HG03432 (cell line): ENCODE data around the gene OTP.
A peak's percentile ranks its signal among the peaks of the same experiment; 100 is the strongest.

Experiments used
- ATAC-seq: cut with Tn5 transposase; IDR thresholded peaks from one replicate; pipeline ENCODE4 v1.9.1; 2021; ENCODE audit warnings: mild to moderate bottlenecking, moderate library complexity; ENCODE audit not compliant: unreplicated experiment

The OTP gene

DNA sequence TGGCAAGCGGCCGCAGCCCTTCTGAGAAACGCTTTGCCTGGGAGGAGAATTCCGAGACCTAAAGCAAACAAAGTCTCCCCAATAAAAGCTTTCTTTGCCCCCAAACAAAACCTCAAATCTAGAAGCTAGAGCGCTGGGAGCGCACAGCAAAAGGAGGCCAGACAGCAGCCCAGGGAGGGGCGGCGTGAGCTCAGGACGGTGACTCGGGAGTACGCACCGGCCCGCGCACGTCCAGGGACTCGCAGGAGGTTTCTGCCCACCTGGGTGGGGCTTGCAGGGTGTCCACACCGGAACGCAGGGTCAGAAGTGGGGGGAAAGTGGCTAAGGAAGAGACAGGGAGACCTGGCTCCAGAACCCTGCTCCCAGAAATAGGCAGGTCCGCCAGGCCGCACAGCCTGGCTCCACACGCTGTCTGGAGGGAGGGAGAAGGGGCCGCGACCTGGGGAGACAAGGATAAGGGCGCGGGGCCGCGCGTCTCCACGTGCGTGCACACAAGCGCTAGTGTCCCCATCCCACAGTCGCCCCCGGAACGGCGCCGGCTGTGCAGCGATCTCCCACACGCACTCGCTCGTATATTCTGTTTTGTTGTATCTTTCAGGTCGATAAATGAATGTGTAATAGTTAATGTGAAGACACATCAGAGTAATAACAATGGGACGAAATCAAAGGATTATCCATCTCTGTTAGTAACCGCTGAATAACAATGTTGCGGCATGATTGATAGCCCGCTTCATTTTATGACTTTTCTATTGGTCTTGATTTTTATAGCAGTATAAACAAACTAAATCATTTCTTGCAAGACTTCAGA lies 2.3 kb upstream of the OTP start:
- ATAC-seq, result no peak

DNA sequence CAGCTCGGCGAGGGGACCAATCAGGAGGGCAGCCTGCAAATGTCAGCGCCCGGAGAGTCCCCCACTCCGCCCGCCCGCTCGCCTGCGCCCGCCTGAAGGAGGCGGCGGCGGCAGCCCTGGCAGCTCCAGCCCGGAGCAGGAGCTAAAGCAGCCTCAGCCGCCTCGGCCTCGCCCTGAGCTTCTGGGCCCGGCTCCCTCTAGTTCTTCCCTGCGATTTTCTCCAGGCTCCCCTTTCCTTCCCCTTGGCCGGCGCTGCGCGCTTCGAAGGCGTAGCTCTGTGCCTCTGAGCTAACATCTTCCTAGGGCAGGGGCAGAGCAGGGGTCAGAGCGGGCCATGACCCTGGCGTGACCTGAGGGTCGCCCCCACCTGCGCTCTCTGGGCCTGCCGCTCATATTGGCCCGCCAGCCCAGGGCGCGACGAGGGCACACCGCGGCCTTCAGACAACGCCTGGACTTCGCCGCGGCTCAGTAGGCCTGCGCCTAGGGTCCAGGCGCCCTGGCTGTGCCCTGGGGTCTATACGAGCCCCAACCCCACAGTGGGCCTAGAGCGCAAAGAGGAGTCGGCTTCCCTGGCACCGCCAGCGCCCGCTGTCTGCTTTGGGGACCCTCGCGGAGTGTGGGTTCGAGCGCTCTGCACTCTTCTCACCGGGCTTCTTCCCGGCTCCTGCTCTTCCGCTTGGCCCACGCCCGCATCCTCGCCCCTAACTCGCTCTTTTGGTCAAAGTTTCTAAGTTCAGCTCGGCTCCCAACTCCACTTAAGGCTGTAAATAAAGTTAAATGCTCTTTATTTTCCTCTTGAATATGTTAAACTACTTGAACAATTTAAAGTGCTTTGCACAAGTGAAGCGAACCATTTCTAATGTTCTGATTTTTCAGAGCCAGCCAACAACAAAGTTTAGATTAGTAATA lies 504 bp upstream of the OTP start:
- ATAC-seq, result no peak

GRCh38 chr5:77637170-77637997 lies 1.1 kb downstream of the OTP start:
- ATAC-seq, result no peak

DNA sequence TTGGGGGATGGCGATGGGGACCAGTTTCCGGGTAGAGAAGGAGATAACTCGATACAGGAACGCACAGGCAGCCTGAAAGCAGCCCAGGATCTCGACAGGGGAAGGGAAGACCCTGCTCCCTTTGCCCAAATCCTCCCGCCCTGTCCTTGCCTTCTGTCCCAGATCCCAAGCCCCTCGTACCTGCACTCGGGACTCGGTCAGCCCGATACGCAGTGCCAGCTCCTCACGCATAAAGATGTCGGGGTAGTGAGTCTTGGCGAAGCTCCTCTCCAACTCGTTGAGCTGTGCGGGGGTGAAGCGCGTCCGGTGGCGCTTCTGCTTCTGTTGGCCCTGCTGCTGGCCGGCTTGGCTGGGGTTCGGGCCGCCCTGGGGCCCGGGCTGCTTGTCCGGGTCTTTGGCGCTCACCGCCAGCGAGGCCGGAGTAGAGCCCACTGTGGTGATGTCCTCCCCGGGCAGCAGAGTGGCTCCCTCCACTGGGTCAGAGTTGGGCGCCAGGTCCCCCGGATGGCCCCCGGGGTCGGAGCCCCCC lies 1.8 kb downstream of the OTP start:
- no peak for ATAC-seq

DNA sequence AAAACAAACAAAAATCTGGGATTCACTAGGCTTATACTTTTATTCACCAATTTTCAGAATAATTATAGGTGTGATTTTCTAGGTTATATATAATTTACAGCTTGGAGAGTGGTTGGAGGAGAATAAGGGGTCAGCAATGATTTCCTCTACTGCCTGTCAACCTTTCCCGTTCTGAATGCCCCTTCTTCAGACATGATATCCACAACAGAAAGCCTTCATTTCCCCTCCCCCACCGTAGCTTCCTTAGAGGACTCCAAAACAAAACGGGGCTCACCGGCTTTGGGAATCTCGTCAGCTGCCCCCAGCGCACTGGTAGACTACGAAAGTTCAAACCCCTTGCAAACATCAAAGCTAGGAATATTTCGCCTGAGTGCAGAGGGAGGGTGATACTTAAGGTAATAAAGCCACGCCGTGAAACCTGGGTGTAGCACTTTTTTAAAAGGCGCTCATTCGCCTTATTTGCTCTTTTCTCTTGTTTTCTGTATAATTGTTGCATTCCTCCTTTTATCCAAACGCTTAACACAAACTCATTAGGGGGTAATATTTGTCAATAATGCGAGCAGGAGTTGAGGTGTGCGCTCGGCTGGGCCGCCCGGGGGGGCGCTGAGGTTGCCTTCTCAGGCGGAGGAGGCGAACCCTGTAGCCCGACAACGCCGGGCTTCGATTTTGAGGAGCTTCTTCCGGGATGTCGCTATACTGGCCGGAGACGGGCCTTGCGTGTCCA lies 2.4 kb downstream of the OTP start:
- ATAC-seq, result no peak

DNA sequence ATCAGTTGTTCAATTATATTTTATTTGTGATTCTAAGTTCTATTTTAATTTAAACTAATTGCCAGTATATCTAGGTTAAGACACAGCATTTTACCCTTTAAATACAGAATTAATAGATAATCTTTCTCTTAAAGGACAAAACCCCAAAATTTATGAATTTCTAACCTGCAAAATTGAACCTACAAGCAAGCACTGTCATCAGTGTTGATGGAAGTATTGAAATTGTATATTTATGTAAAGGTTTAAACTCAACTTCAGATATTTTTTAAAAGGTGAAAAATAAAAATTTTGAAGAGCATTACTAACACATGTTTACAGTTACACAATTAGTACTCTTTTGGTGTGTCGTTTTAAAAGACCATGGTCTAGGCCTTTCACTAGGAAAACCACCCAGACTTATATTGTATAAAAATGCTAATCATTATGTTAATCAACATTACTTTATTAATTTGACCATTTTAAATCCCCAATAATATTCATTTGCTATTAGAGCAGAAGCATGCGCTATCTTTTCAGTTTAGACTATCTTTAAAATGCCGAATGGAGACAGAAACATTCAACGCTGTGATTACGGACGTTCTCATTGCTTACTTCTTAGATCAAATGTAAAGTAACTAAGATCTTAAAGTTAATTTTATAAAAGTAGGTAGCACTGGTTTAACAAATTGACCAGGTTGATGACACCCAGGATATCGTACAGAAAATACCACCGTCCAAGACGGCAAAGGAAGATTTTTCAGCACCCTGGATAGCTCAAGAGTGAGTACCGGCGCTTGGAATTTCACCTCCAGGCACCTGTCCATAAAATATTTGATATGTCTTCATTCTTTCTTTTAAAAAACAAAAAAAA lies 3.2 kb downstream of the OTP start:
- ATAC-seq, result no peak

- ATAC-seq, result no peak
These were observed 4.8 kb downstream of the OTP start for GRCh38 chr5:77633709-77634108.

GRCh38 chr5:77633207-77633675 lies 5.3 kb downstream of the OTP start:
- no peak for ATAC-seq

DNA sequence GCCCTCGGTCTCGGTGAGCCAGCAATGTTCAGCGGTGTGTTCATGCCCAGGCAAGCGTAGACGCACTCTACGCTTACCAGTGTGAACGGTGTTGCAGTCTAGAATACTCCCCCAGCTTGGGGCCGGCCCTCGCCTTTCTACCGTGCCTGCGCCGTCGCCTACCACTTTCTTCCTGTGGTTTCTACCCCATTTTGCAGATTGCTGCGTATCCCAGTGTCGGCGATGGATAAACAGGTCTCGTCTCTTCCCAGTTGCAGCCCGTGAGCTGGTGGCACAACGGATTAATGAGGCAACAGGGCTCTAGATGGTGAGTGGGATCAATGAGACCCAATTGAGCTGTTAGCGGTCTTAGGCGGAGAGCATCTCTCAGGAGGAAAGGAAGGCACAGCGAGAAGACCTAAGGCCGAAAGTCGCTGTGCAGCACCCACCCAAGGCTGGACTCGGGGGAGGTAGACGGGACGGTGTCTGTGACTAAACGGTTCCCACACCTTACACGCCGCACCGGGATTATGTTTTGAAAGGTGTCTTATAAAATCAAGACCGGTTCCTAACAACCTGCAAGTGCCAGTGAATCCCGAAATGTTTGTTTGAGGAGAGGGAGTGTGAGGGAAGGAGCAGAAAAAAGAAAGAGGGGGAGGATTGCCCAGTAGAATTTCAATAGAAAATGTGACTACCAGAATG lies 5.8 kb downstream of the OTP start:
- no peak for ATAC-seq

GRCh38 chr5:77630114-77630680 lies 8.3 kb downstream of the OTP start:
- peak; percentile 93 for ATAC-seq

GRCh38 chr5:77629509-77630113 lies 8.9 kb downstream of the OTP start:
- ATAC-seq, result no peak

- ATAC-seq, result no peak
These were observed 9.5 kb downstream of the OTP start for GRCh38 chr5:77628840-77629508.

- no peak for ATAC-seq
These were observed 10.4 kb downstream of the OTP start for GRCh38 chr5:77627869-77628674.

GRCh38 chr5:77623203-77623740 lies 15.2 kb downstream of the OTP start:
- no peak for ATAC-seq

DNA sequence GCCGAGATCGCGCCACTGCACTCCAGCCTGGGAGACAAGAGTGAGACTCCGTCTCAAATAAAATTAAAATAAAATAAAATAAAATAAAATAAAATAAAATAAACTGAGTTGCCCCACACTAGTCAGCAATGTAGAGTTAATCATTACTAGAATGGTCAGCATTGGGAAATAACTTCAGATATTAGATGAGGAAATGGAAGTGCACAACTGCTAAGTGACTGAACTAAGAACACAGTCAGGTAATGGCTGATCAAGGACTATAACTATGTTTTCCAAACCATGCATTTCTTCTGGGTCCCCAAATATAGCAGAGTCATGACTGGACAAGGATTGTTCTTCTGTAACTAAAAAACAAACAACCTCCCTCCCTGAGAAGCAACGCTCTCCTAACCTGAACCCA lies 17.1 kb downstream of the OTP start:
- no peak for ATAC-seq

DNA sequence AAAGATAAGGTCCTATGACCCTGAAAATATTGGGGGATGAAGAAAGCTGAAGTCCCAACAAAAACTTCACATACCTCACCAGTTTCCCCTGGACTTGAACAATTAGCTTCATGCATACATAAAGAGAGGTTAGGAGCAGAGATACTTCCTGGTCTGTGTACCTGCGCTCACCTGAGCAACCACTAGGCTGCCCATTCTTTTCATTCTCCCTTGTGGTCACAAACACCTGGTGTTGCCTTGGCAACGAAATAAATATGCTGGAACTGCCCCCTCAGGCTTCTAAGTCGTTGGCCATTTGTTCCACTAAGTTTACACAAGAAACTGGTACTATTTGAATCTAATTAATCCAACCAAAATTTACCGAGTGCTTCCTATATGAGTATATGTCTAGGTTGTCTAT lies 18.1 kb downstream of the OTP start:
- ATAC-seq, result no peak
